MM.1S (cell line): ENCODE measurements around the gene GPC5.

Experiments
- EZH2 ChIP-seq: fragments of 300-600 bp; sonication (generic); optimal IDR thresholded peaks from 2 replicates; pipeline ENCODE3; 2017; ENCODE audit warnings: low read depth, mild to moderate bottlenecking, antibody characterized with exemption, low read length, mixed read lengths
- TF ChIP-seq, protein P1 (sequence below): fragments of 300-600 bp; sonication (generic); IDR thresholded peaks from 2 replicates; pipeline ENCODE4 v1.5.1; 2016; ENCODE audit warnings: antibody characterized with exemption, low read length, mixed read lengths

DNA sequence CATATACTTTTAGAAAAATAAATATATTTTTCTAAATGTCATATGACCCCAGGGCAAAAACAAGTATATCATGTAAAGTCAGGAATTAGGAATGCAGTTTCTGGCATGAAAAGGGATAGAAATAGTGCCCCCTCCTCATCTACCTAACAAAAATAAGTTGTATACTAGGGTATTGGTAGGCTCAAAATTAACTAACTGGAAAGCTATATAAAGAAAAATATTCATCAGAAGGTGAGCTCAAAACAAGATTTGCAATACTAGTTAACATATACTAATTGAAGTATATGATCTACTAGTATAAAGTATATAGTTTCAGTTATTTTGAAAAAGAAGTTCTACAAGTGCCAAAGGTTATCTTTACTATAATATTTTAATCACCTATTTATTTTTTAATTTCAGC, 200.2 kb downstream of the GPC5 start:
- TF ChIP-seq, protein P1, sequence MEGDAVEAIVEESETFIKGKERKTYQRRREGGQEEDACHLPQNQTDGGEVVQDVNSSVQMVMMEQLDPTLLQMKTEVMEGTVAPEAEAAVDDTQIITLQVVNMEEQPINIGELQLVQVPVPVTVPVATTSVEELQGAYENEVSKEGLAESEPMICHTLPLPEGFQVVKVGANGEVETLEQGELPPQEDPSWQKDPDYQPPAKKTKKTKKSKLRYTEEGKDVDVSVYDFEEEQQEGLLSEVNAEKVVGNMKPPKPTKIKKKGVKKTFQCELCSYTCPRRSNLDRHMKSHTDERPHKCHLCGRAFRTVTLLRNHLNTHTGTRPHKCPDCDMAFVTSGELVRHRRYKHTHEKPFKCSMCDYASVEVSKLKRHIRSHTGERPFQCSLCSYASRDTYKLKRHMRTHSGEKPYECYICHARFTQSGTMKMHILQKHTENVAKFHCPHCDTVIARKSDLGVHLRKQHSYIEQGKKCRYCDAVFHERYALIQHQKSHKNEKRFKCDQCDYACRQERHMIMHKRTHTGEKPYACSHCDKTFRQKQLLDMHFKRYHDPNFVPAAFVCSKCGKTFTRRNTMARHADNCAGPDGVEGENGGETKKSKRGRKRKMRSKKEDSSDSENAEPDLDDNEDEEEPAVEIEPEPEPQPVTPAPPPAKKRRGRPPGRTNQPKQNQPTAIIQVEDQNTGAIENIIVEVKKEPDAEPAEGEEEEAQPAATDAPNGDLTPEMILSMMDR, result no peak
- TF ChIP-seq EZH2, result no peak
